Mammary epithelial cell (primary cell): ENCODE results near the gene TRIAP1.
"Not testable (repeated sequence)": the region's sequence is repeated elsewhere in the genome, so short reads cannot be mapped to it uniquely, and the experiment has no call there.

ENCODE experiments used
- CTCF ChIP-seq, 2 donors: IDR thresholded peaks in 1 of 2; conservative IDR thresholded peaks in 1 of 2; 2 replicates each; pipeline ENCODE4 v1.5.1; 2011 to 2012; ENCODE audit warnings: inconsistent platforms in 2 of 2, low read length in 2 of 2, mild to moderate bottlenecking in 2 of 2, control low read depth in 1 of 2, low read depth in 1 of 2; ENCODE audit not compliant: insufficient read depth in 1 of 2; ENCODE audit errors: extremely low read depth in 1 of 2
- EZH2 ChIP-seq: IDR thresholded peaks from 2 replicates; pipeline ENCODE4 v1.6.1; 2012; ENCODE audit warnings: low read length, inconsistent platforms, borderline replicate concordance

- TF ChIP-seq CTCF (conservative IDR thresholded peaks at IDR 0.05 in 1 of 2, IDR thresholded peaks at IDR 0.05 in 1 of 2; ENCODE audit: extremely low read depth in 1 of 2, insufficient read depth in 1 of 2, low read depth in 1 of 2, low read length in 2 of 2); EZH2: not testable (repeated sequence)
Measured at GRCh38 chr12:120452524-120452923, 6.3 kb upstream of the TRIAP1 start.
